GM12872 (cell line): Measurements from ENCODE around the gene RBP4.

Source experiments
- CTCF ChIP-seq: IDR thresholded peaks from 3 replicates; pipeline ENCODE4 v1.5.1; 2011; ENCODE audit warnings: low read depth, mild to moderate bottlenecking, low read length, moderate library complexity; ENCODE audit not compliant: insufficient read depth

RBP4 gene

GRCh38 chr10:93548376-93549071 is 52.5 kb downstream of the RBP4 start:
- TF ChIP-seq CTCF, result no peak

- no peak for TF ChIP-seq CTCF
These were observed 53.5 kb downstream of the RBP4 start for GRCh38 chr10:93547522-93547921.

- TF ChIP-seq CTCF, result no peak
These were observed 58.7 kb downstream of the RBP4 start for GRCh38 chr10:93542358-93542791.
